ENCODE data around the gene ZNF785. TPM values are rescaled to one million over a fixed set of nuclear protein-coding genes. Genes with fewer than 3 reads are reported as not detected.
"Not testable (repeated sequence)": the region's sequence is repeated elsewhere in the genome, so short reads cannot be mapped to it uniquely, and the experiment has no call there.

Gene ZNF785
- 10 to 100 TPM in 1 of 4 donors, 1 to 10 TPM in 3; 2.7 to 10.9 (median 5.6) TPM for total RNA-seq

DNA sequence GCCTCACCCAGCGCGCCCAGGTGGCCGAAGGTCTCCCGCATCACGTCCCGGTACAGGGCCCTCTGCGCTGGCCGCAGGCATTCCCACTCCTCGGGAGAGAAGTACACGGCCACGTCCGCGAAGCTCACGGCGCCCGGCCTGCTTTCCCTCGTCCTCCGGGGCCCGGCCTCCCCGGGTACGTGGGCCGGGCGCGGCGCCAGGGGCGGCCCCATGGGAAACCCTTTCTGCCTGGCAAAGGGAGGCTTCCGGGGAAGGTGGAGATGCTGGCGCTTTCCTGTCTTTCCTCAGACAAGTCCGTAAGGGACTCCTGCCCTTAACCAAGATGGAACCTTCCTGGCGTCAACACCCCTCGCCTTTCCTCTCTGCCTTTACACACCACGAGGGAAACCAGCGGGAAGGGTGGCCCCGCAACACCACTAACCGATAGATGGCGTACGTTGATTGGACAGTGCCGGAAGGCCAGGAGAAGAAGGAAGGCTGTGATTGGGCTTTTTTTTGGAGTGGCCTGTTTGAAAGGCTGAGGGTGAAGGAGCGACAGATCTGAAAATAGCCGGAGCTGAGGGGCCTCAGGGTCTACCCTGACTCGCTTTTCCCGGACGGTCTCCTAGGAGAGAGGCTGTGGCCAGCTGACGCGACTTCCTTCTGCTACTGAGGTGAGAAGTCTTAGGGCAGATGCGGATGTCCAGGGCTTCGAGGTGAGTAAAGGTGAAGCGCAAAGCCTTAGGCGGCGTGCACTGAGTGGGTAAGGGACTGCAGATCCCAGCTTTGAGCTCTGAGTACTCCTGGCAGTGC lies at the start of gene ZNF785:
Gene ZNF785 (minus strand): TSS at position 298 of the 792 bp plus-strand sequence. CDS start 86 bp downstream, at position 212.
- 0% methylated on average over 10 to 16 of the region's 50 CpGs for WGBS, 2 donors
- Histone ChIP-seq H3K4me3 (peak within 1 kb of the TSS; percentile 56 to 96 (median 80)), H3K36me3 (peaks cover 10 to 33% (median 12%) of the 10 kb centered on the region in 3 donors), H3K27me3 (no peaks in the 10 kb centered on the region), H3K27ac (peak within 1 kb of the TSS; percentile 86 to 96 (median 96)), H3K9me3 (no peaks in the 10 kb centered on the region), H3K4me1 (peaks cover 16 to 48% (median 19%) of the 10 kb centered on the region in 3 donors)
- intact Hi-C loops (cut with DNase I) = loop anchor here (10.0 kb wide), 1 partner anchor 59 kb away; no protein-coding TSS in a partner anchor
- DNase-seq = peak; percentile 74
- TF ChIP-seq, protein P1, sequence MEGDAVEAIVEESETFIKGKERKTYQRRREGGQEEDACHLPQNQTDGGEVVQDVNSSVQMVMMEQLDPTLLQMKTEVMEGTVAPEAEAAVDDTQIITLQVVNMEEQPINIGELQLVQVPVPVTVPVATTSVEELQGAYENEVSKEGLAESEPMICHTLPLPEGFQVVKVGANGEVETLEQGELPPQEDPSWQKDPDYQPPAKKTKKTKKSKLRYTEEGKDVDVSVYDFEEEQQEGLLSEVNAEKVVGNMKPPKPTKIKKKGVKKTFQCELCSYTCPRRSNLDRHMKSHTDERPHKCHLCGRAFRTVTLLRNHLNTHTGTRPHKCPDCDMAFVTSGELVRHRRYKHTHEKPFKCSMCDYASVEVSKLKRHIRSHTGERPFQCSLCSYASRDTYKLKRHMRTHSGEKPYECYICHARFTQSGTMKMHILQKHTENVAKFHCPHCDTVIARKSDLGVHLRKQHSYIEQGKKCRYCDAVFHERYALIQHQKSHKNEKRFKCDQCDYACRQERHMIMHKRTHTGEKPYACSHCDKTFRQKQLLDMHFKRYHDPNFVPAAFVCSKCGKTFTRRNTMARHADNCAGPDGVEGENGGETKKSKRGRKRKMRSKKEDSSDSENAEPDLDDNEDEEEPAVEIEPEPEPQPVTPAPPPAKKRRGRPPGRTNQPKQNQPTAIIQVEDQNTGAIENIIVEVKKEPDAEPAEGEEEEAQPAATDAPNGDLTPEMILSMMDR (IDR thresholded peaks at IDR 0.05) = peak in 5 of 6 experiments; percentile 32 to 63 (median 33)
- TF ChIP-seq POLR2A (IDR thresholded peaks at IDR 0.05) = peak in 1 of 4 donors; percentile 32

GRCh38 chr16:30633526-30633925 lies 48.0 kb upstream of the ZNF785 start:
- intact Hi-C loops (cut with DNase I) = loop anchor here (10.0 kb wide), 1 partner anchor 199 kb away; the partner anchor contains the start of gene DCTPP1
- H3K4me3 ChIP-seq = peak overlapping the region; percentile 41 to 81 (median 68)
- no peak for TF ChIP-seq POLR2A (IDR thresholded peaks at IDR 0.05)
- H3K9me3 ChIP-seq = no peaks in the 10 kb centered on the region
- H3K27ac ChIP-seq = peak overlapping the region; percentile 78 to 96 (median 89)
- H3K4me1 ChIP-seq = peaks cover 5 to 40% (median 13%) of the 10 kb centered on the region in 3 donors
- H3K36me3 ChIP-seq = no peaks in the 10 kb centered on the region
- WGBS, 2 donors = 73 to 77% methylated on average over 13 to 14 of the region's 17 CpGs
- no peaks in the 10 kb centered on the region for H3K27me3 ChIP-seq
- no peak for DNase-seq

DNA sequence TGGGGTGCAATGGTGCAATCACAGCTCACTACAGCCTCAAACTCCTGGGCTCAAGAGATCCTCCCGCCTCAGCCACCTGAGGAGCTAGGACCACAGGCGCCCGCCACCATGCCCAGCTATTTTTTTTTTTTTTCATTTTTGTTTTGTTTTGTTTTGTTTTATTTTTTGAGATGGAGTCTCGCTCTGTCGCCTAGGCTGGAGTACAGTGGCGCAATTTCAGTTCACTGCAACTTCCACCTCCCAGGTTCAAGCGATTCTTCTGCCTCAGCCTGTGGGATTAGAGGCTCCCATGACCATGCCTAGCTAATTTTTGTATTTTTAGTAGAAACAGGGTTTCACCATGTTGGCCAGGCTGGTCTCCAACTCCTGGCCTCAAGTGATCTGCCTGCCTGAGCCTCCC lies 47.0 kb upstream of the ZNF785 start:
- H3K4me3 ChIP-seq, H3K27ac ChIP-seq, H3K36me3 ChIP-seq, DNase-seq, H3K9me3 ChIP-seq, H3K27me3 ChIP-seq: not testable (repeated sequence)
- peaks cover 5 to 42% (median 13%) of the 10 kb centered on the region in 3 donors for H3K4me1 ChIP-seq
- WGBS, 2 donors = 92 to 99% methylated on average over 5 of the region's 7 CpGs
- intact Hi-C loops (cut with DNase I) = loop anchor here (10.0 kb wide), 1 partner anchor 198 kb away; the partner anchor contains the start of gene DCTPP1

DNA sequence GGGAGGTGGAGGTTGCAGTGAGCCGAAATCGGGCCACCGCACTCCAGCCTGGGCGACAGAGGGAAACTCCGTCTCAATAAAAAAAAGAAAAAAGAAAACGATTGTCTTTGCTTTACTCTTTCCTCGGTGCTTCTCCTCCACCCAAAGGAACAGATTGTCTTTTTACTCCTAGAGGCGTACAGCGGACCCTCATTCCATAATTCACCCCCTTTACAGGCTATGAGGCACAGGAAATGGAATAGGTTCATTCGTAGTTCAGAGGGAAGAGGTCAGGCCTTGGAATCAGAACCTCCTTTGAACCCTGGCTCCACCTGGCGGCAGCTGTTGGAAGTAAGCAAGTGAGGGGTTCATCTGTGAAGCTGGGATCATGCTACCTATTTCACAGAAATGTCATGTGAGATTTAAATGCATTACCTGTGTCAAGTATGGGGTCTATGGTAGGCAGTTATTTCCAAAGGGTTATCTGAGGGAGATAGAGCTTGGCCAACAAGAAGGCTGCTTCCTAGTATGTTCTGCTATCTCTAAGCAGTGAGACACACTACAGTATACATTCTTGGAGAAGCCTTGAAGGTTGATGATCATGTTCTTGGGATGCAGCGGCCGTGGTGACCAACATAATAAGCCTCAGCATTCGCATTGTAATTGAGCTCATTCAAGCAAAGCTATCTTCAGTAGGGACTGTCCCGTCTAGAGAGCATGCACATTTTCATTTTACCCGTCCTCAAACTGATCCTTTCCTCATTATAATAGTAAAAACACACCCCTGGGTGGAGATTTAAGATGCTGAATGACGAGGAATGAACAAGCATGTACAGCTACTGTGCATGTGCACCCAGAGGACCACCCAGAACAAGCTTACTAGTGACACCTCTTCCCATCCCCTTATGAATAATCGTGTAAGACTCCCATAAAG lies 43.4 kb upstream of the ZNF785 start:
- WGBS, 2 donors = 29 to 34% methylated on average over 18 of the region's 18 CpGs

DNA sequence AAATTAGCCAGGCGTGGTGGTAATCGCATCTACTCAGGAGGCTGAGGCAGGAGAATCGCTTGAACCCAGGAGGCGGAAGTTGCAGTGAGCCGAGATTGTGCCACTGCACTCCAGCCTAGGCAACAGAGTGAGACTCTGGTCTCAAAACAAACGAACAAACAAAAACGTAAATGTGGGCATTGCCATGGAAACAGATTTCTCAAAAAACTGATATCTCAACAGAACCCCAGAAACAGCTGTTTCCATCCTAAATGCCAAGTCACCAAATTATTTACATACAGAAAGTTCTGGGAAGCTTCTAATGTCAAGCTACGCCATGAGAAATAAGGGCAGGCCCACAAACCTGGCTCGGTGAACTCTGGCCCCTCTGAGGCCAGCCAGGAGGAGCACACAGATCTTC lies 40.7 kb upstream of the ZNF785 start:
- no peak overlapping the region for H3K4me3 ChIP-seq
- no peak for TF ChIP-seq POLR2A (IDR thresholded peaks at IDR 0.05)
- TF ChIP-seq, protein P1 (IDR thresholded peaks at IDR 0.05) = no peak
- no peaks in the 10 kb centered on the region for H3K36me3 ChIP-seq
- H3K9me3 ChIP-seq = no peaks in the 10 kb centered on the region
- 84 to 90% methylated on average over 7 to 9 of the region's 9 CpGs for WGBS, 2 donors
- DNase-seq = no peak
- H3K4me1 ChIP-seq = peaks cover 0 to 5% (median 0%) of the 10 kb centered on the region in 3 donors
- intact Hi-C loops (cut with DNase I) = no loop called here
- H3K27ac ChIP-seq = no peak overlapping the region
- H3K27me3 ChIP-seq = no peaks in the 10 kb centered on the region

More for the DNA sequence above, 43.4 kb upstream of the ZNF785 start:
- H3K4me3 ChIP-seq = peak overlapping the region in 2 of 4 donors; percentile 24 to 41
- H3K36me3 ChIP-seq = no peaks in the 10 kb centered on the region
- H3K27ac ChIP-seq = peak overlapping the region in 2 of 4 donors; percentile 53 to 62
- intact Hi-C loops (cut with DNase I) = no loop called here
- H3K4me1 ChIP-seq = peaks cover 0 to 11% (median 5%) of the 10 kb centered on the region in 3 donors
- no peaks in the 10 kb centered on the region for H3K9me3 ChIP-seq
- H3K27me3 ChIP-seq = no peaks in the 10 kb centered on the region
- no peak for DNase-seq
- TF ChIP-seq, protein P1 (IDR thresholded peaks at IDR 0.05) = peak; percentile 87 to 92 (median 89)
- TF ChIP-seq POLR2A (IDR thresholded peaks at IDR 0.05) = no peak
